ENCODE data around the gene NFATC2.
"Not testable (repeated sequence)": the region's sequence is repeated elsewhere in the genome, so short reads cannot be mapped to it uniquely, and the experiment has no call there.

NFATC2 gene

DNA sequence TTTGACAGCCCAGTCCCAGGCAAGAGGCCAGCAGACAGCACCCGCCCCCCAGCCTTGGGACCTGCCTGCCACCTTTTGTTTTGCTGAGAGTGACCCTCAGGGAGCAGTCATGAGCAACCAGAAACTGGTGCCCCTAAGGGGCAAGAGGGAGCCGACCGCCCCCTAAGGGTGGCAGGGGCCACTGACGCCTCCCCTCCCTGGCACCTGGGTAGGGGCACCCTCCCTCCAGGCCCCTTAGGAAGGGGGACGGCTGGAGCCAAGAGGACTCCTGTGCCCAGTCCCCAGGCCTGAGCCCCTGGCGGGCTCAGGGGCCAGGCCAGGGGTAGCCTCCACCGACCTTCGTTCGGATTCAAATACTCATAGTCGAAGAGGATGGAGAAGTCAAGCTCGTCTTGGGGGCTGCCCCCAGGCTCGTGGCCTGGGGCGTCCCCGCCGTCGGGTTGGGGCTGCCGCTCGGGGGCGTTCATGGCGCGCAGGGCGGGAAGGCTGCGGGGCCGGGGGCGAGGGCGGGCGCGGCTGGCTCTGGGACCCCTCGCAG lies 417 bp downstream of the NFATC2 start:
- no peak for DNase-seq (ENCODE audit: low read depth, low spot score)
- no peak overlapping the region for H3K27ac ChIP-seq

DNA sequence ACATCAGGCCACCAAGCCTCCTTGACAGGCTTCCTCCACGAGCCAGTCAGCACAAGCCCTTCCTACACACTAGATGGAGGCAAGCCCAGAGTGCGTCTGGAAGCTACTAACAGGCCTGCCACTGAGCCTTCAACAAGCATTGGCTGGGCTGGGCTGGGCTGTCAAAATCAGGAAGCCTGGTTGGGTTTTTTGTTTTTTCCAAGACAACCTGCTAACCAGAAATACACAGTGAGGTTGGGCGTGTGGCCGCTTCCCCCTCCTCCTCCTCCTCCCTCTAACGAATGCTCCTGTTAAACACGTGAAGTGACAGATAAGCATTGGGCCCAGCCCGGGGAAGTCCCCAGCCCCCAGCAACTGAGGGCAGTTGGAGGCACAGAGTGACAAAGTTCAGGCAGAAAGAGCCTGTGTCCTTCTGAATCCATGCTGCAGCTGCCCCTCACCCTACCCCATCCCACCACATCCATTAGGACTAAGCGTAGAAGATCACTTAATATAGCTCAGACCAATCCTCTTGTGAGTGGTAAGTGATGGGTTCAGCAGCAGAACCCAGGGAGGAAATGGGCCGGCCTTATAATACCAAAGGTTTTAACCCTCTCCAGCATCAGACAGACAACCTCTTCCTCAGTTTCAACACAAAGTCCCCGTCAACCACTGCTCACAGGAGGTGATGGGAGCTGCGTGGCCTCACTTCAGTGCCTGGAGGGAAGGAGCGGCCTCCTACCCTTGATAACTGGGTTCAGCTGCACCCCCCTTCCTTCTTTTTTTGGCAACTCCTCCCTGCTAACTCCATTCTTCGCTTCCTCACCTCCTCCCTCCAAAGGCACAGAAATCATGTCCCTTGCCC lies 1.1 kb downstream of the NFATC2 start:
- DNase-seq (ENCODE audit: low read depth, low spot score): no peak
- no peak overlapping the region for H3K27ac ChIP-seq

DNA sequence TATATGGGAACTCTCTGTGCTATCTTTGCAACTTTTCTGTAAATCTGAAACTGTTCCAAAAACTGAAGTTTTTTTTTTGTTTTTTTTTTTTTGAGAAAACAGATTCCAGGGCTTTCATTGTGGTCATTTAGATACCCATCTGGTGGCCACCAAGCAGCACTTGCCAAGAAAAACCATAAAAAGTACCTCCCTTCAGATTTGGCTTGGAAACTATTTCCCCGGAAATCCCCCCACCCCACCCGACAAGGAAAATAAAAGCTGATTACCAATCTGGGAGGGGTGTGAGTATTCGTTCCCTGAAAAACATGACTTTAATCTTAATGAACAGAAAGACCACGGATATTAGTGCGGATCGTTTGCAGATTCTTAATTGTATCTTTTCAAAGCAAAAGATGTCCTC lies 1.9 kb downstream of the NFATC2 start:
- no peak for DNase-seq (ENCODE audit: low read depth, low spot score)
- H3K27ac ChIP-seq: no peak overlapping the region

DNA sequence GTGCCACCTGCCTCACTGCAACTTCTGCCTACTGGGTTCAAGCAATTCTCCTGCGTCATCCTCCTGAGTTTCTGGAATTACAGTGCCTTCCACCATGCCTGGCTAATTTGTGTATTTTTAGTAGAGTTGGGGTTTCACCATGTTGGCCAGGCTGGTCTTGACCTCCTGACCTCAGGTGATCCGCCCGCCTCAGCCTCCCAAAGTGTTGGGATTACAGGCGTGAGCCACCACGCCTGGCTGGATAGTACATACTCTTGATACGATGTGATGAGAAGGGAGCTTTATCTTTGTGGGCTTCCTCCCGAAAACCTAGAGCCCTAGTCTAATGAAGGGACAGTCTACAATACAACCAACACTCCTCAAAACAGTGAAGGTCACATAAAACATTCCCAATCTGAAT lies 2.4 kb downstream of the NFATC2 start:
- DNase-seq (ENCODE audit: low read depth, low spot score); H3K27ac ChIP-seq: not testable (repeated sequence)

DNA sequence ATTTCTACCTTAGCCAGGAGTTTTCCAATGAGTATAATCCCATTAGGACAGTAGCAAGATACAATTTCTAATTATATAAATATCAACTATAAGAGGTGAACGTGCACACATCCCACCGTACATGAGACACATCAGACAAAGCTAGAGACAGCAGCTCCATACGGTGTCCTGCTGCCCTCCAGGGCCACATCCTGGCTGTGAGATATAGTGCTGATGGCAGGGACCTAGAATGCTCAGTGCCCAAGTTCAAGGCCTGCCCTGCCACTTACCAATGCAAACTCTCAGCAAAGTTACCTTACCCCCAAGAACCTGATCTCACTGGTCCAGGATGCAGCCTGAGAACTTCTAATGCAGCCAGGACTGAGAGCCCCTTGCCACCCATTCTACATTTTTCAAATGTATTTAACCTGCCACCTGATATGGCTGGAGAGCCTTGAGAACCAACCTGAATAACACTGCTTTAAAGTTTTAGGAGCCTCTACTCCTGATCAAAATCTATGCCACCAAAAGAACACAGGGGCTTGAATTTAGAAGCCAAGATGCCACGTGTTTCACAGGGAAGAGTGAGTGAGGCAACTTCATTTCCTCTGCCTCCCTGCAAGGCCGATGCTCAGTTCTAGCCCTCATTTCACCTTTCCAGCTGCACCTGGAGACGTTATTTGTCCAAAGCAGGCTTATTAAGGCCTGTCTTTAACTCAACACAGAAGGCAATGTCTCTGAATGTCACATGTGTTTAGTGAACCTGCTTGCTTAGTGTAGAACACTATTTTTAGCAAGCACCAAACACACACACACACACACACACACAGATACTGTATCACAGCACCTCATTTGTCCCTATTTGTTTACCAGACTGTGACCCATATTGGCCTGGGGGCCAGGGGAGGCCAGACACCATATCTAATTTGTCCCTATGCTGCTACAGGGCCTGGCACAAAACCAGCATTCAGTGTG lies 6.1 kb downstream of the NFATC2 start:
- H3K27ac ChIP-seq: no peak overlapping the region
- DNase-seq (ENCODE audit: low read depth, low spot score): no peak

DNA sequence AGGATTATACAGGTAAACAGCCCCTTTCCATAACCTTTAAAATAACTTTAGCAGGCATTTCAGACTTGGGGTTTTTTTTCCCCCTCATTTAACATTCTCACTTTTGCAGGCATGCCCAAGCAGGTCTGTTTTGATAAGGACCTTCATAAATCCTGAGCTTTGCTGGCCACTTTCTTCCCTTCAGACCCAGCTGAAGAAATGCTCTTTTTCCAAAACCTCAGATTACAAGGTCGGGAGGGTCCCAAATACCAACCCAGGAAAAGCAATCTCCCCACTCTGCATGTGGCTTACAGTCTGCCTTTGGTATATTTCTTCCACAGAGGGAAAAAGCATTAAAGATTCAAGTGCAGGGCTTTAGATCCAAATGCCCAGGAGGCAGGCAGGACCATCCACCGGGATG lies 6.8 kb downstream of the NFATC2 start:
- H3K27ac ChIP-seq: no peak overlapping the region
- DNase-seq (ENCODE audit: low read depth, low spot score): no peak

DNA sequence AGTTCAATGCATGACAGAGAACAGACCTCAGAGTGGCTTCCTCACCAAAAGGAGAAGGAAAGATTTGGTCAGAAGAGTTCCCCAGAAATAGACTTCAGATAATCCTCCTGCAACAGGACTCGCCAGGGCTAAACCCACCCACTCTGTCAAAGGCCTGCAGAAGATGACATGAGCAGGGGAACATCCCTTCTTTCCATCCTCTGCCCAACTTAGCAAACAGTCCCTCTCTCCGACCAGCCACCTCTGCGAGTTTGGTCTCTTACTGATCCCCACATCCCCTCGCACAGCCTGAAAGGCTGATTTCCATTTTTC lies 7.5 kb downstream of the NFATC2 start:
- DNase-seq (ENCODE audit: low read depth, low spot score): no peak
- no peak overlapping the region for H3K27ac ChIP-seq

DNA sequence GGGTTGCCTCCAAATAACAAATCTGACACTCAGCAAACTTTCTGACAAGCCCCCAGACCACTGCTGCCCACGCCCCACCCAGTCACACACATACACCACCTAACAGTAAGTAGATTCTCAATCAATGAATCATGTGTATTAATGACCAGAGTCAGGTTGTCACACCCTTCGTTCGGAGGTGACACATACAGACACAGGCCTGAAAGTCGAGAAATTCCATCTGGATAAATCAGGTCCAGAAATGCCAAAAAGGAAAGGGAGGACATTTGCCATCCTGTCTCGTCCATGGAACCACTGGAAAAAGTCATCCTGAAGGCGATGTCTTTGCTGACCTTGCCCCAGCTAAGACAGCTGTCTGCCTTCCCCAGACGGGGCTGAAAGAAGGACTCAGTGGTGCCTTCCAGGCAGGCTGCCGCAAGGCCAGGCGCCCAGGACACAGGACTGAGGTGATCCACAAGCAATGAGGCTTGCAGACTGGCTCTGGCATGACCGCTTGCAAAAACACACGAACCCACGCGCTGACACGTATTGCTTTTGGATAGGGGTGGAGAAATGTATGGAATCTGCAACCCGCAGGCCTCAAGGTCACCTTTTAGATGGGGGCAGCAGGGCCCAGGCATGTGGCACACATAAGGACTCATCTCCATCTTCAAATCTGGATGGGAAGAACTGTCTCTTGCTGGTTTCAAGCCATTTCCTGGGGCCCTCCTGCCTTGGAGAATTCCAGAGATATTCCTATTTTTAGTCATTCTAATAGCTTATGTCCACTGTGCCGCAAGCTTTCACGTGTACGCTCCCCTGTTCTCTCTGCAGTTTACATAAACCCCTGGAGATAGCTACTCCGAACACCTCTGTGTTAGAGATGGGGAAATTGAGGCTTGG lies 9.0 kb downstream of the NFATC2 start:
- DNase-seq (ENCODE audit: low read depth, low spot score): peak; percentile 31
- H3K27ac ChIP-seq: peak overlapping the region; percentile 50

DNA sequence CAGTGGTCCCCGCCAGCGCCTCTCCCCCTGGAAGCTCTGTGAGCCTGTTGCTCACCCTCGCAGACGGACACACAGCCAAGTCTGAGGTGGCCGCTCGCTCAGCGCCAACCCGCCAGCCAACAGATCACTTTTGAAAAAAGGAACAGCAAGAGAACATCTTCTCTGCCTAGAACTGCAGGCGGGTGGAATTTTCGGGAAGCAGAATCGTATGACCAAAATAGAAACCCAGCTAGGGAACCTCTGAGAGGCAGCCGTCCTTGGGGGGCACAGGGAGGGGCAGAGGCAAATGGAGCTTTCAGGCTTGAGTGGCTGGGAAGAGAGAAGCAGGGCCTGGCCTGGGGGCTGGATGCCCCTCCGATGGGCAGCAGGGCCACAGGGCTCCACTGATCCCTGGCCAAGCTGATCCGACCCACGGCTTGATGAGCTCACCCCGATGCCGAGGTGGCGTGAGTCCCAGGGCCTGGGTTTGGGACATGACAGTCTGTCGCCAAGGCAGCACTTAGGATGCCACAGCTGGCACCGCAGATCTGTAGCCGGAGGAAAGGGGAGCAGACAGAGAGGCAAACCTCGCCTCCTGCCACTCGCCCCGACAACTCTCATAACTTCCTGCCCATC lies 9.8 kb downstream of the NFATC2 start:
- peak overlapping the region; percentile 50 for H3K27ac ChIP-seq
- no peak for DNase-seq (ENCODE audit: low read depth, low spot score)

DNA sequence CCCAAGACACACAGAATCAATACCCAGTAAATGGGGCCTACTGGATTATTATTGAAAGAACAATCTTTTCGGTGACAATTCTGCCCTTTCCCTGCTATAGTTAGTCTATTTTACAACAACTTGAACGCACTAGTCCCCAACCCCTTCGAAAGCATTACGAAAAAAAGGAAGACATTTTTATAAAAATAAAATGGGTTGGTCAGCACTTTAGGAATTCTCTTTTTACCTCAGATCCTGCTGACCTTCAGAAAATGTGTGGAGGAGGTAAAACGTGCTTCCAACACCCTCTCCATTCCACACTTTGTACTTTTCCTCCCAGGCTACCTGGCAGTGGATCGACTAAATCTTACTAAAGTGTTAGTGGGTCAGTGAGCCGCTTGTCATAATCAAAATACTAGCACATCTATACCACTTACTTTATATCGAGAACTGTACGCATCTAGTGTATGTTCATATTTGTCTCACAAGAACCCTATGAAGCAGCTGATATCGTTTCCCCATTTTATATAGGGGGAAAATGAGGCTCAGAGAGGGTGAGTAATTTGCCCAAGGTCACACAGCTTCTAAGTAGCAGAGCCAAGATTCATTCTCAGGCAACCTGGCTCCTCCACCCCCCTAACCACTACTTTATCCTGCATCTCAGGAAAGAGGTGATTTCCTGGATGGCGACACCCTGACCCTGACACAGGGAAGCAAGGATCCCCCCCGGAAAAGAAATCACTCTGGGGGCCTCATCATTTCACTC lies 10.6 kb downstream of the NFATC2 start:
- no peak for DNase-seq (ENCODE audit: low read depth, low spot score)
- peak overlapping the region; percentile 71 for H3K27ac ChIP-seq

DNA sequence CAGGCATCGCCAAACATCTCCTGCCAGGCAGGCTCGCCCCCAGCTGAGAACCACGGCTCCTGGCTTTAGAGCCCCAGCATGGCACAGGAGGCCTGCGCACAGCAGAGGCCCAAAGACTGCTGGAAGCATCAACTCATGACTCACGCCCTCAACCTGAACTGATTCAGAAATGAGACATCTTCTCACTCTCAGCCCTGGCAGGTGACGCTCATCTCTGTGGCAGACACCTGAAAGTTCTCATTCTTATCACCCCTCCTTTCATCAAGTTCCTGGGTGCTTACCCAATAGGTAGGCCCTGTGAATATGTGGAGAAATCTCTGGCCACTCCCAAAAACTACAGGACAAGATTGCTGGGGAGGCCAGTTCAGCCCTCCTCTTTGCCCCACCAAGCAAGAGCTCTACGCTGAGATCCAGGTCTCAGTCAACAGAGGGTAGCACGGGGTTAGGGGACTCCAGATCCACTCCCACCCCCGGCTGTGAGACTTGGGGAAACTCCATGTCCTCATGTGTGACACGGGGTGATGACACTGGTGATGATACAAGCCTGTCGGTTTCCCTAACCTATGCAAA lies 11.3 kb downstream of the NFATC2 start:
- peak; percentile 77 for DNase-seq (ENCODE audit: low read depth, low spot score)
- H3K27ac ChIP-seq: peak overlapping the region; percentile 71

DNA sequence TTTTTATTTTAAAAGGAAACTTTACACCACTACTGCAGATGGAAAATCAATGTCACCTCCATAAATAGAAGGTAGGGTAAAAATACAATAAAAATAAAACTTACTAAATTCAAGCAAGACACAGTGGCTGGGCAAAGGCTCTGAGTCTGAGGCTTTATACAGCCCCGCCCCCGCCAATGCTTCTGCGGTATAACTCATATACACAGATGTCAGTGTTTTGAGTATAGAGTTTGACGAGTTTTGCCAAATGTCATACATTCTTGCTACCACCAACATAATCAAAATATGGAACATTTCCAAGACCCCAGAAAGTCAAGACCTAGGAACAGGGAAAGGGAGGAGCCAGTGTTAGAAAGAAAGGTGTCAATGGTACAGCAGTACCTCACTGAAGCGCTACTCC lies 12.8 kb downstream of the NFATC2 start:
- no peak overlapping the region for H3K27ac ChIP-seq
- DNase-seq (ENCODE audit: low read depth, low spot score): no peak

DNA sequence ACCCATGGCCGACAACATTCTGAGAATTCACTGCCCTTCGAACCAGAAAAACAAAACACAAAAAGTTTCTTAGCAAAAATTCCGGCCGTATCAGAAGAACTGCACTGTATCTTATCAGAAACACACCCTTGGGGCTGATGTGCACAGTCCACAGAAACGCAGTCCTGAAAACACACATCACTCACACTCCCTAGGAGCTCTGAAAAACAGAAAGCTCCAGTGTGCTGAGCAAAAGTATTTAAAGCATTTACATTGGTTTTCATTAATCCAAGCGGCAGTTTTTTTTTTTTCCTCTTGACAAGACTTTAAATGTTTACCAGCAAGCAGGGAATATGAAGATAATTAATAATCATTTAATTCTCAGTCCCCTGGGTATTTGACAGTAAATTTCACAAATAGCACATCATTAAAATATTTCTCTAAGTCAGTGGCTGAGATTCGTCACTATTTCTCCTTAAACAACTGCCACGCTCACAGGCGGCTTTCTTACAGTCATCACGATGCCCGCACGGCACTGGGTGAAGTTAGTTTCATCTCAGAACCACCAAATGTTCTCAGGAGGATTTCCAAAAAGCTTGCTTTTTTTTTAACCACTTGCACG lies 13.3 kb downstream of the NFATC2 start:
- no peak for DNase-seq (ENCODE audit: low read depth, low spot score)
- H3K27ac ChIP-seq: no peak overlapping the region

DNA sequence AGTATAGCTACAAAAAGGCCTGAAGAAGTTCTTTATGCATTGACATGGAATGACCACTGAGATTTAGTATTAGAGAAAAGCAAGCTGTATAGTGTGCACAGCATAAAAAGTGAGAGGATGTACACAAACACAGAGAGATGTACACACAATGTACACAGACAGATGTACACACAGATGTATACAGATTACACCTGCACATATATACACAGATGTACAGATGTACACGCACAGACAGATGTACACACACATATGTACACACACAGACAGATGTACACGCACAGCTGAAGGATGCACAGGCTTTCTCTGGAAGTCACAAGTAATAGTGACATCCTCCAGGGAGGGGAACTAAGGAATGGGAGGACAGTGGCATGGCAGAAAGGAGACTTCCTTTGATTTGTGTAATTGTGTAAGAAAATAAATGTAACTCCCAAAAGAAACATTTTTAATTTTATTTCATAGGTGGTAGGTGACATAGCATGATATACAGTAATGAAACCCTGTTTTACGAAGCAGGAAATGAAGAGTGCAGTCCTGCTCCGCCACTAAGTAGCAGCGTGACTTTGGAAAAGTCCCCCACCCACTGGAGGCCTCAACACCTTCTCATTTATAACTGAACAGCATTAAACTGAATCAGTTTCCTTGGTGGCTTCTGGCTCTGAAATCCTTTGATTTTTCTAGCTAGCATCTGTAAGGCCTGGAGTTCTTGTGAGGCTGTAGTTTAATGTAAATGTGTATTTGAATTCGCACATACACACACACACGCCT lies 14.1 kb downstream of the NFATC2 start:
- DNase-seq (ENCODE audit: low read depth, low spot score): no peak

DNA sequence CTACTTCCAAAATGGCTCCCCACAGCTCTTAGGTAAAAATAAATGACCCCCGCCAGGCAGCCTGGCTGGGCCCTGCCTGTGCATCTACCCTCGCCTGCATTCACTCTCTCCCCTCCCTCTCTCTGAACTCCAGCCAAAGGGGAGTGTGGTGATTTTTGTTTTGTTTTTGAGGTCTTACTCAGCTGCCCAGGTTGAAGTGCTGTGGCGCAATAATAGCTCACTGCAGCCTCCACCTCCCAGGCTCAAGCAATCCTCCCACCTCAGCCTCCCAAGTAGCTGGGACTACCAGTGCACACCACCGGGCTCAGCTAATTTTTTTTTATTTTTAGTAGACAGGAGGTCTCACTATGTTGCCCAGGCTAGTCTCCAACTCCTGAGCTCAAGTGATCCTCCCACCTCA lies 15.8 kb downstream of the NFATC2 start:
- no peak overlapping the region for H3K27ac ChIP-seq
- DNase-seq (ENCODE audit: low read depth, low spot score): no peak

More for the DNA sequence above, 14.1 kb downstream of the NFATC2 start:
- no peak overlapping the region for H3K27ac ChIP-seq

DNA sequence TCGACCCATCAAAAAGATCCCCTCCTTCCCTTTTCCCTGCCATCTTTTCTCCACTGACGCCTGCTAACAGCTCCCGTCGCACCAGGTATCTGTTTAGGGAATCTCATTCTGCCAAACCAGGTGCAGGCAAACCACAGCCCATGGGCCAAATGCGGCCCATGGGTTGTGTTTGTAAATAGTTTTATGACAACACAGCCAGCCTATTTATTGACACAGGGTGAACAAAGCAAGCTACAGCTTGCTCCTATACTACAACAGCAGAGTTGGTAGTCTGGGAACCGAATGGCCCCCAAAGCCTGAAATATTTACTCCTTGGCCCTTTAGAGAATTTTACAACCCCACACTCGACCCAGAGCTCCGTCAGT lies 16.4 kb downstream of the NFATC2 start:
- H3K27ac ChIP-seq: no peak overlapping the region
- DNase-seq (ENCODE audit: low read depth, low spot score): no peak

DNA sequence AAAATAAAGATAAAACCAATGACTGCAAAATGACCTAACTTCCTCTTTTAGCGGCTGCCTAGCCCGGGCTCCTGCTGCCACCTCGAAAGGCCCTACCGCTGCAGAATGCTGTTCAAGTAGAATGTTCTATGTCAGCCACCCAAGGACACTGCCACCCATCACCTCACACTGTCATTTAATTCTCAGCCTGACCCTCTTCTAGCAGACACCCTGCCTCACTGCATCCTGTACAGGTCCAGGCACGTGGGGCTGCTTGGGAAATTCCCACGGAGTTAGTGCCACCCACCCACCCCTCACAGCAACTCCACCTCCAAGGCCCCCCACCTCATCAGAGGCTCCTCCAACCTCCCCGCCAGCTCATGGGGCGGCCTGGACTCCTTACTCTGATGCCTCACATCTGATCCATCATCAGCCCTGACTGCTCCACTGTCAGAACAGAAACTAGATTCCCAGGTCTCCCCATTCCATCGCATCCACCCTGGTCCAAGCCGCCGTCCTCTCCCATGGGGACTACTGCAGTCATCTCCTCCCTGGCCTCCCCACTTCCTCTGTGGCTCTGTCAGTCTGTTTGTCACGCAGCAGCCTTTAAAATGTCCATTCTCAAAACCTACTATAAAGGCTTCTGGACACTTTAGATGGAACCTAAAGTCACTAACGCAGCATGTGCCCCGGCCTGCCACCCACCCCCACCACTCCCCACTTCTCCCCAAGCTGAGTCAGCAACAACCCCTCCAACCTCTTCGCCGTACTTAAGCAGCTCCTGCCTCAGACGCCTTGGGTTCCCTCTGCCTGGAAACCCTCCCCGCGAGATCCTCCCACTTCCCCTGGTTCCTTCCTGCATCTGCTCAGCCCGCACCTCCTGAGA lies 17.0 kb downstream of the NFATC2 start:
- no peak overlapping the region for H3K27ac ChIP-seq
- DNase-seq (ENCODE audit: low read depth, low spot score): no peak

Data from epithelial cell of prostate (primary cell).